WTC11 (cell line): Measurements from ENCODE around the gene STRA6. TPM values are rescaled to one million over a fixed set of nuclear protein-coding genes. Genes with fewer than 3 reads are reported as not detected.

Source experiments
- ATAC-seq: fragments of 200-7000 bp; cut with Tn5 transposase; 2 replicates; pipeline ENCODE4 v1.10.0; 2021; ENCODE audit warnings: mild to moderate bottlenecking, moderate library complexity
- CTCF ChIA-PET: fragments of 300-600 bp; sonication (Branson Sonifier 250); formaldehyde crosslinking; loops from one replicate; lab custom pipeline; 2021; ENCODE audit warnings: antibody characterized with exemption; lab: Charles Lee
- POLR2A ChIA-PET: fragments of 350-600 bp; sonication (Branson Sonifier 250); formaldehyde crosslinking; loops from one replicate; lab custom pipeline; 2021; ENCODE audit warnings: antibody characterized with exemption; lab: Charles Lee
- DNase-seq: peaks from one replicate; pipeline ENCODE4 v3.0.0; 2021; ENCODE audit warnings: low spot score
- H3K27ac Mint-ChIP-seq: 2 replicates; pipeline ENCODE4 v1.8.0; 2021; ENCODE audit warnings: mixed read lengths
- H3K27me3 Mint-ChIP-seq: 2 replicates; pipeline ENCODE4 v1.8.0; 2021; ENCODE audit warnings: low read depth, mild to moderate bottlenecking, moderate library complexity, mixed read lengths
- H3K36me3 Mint-ChIP-seq: 2 replicates; pipeline ENCODE4 v1.8.0; 2021; ENCODE audit warnings: mixed read lengths
- H3K4me1 Mint-ChIP-seq: 2 replicates; pipeline ENCODE4 v1.8.0; 2022; ENCODE audit warnings: mixed read lengths
- H3K4me3 Mint-ChIP-seq: 2 replicates; pipeline ENCODE4 v1.8.0; 2021; ENCODE audit warnings: mild to moderate bottlenecking, moderate library complexity, mixed read lengths
- H3K9me3 Mint-ChIP-seq: 2 replicates; pipeline ENCODE4 v1.8.0; 2021; ENCODE audit warnings: mixed read lengths
- ATF6 ChIP-seq: sonication (generic); formaldehyde crosslinking; IDR thresholded peaks from 2 replicates; pipeline ENCODE4 v1.8.1; 2023; ENCODE audit warnings: mild to moderate bottlenecking, missing genetic modification reagents
- CBFB ChIP-seq: sonication (generic); formaldehyde crosslinking; IDR thresholded peaks from 2 replicates; pipeline ENCODE4 v1.8.1; 2022; ENCODE audit warnings: mild to moderate bottlenecking, low read depth, missing genetic modification reagents
- GRHL2 ChIP-seq: fragments of 250-450 bp; sonication (Bioruptor Pico); IDR thresholded peaks from 2 replicates; pipeline ENCODE4 v1.8.0; 2022; ENCODE audit warnings: mild to moderate bottlenecking, moderate library complexity; ENCODE audit not compliant: insufficient replicate concordance, severe bottlenecking
- JAZF1 ChIP-seq: fragments of 250-450 bp; sonication (Bioruptor Pico); IDR thresholded peaks from 2 replicates; pipeline ENCODE4 v1.9.0; 2021; ENCODE audit warnings: moderate library complexity, mild to moderate bottlenecking, inconsistent platforms
- MYBL2 ChIP-seq: sonication (generic); formaldehyde crosslinking; IDR thresholded peaks from 2 replicates; pipeline ENCODE4 v1.8.1; 2023; ENCODE audit warnings: mild to moderate bottlenecking, moderate library complexity, missing genetic modification reagents
- NR3C1 ChIP-seq: sonication (generic); formaldehyde crosslinking; conservative IDR thresholded peaks from 2 replicates; pipeline ENCODE4 v1.8.1; 2023; ENCODE audit warnings: low read depth, mild to moderate bottlenecking, missing genetic modification reagents
- OVOL2 ChIP-seq: fragments of 250-450 bp; sonication (Bioruptor Pico); IDR thresholded peaks from 2 replicates; pipeline ENCODE4 v1.9.0; 2021; ENCODE audit warnings: mild to moderate bottlenecking, borderline replicate concordance
- PRDM15 ChIP-seq: sonication (generic); formaldehyde crosslinking; IDR thresholded peaks from 2 replicates; pipeline ENCODE4 v1.8.0; 2022; ENCODE audit warnings: missing genetic modification reagents
- SMAD3 ChIP-seq: sonication (generic); formaldehyde crosslinking; IDR thresholded peaks from 2 replicates; pipeline ENCODE4 v1.8.0; 2022; ENCODE audit warnings: missing genetic modification reagents, mild to moderate bottlenecking, borderline replicate concordance
- SOX15 ChIP-seq: fragments of 250-450 bp; sonication (Bioruptor Pico); IDR thresholded peaks from 2 replicates; pipeline ENCODE4 v1.9.0; 2021; ENCODE audit warnings: mild to moderate bottlenecking
- TCF7 ChIP-seq: sonication (generic); formaldehyde crosslinking; IDR thresholded peaks from 2 replicates; pipeline ENCODE4 v1.8.0; 2022; ENCODE audit warnings: mild to moderate bottlenecking, low read depth, missing genetic modification reagents, moderate library complexity
- TEAD1 ChIP-seq: sonication (generic); formaldehyde crosslinking; IDR thresholded peaks from 2 replicates; pipeline ENCODE4 v1.8.0; 2022; ENCODE audit warnings: mild to moderate bottlenecking, missing genetic modification reagents
- ZNF425 ChIP-seq: fragments of 250-450 bp; sonication (Bioruptor Pico); conservative IDR thresholded peaks from 2 replicates; pipeline ENCODE4 v1.9.0; 2021; ENCODE audit warnings: mild to moderate bottlenecking
- total RNA-seq: library from RNA; stranded (reverse); gene quantifications from 3 replicates; pipeline ENCODE4 v1.2.3, GENCODE V29; 2021
- TF ChIP-seq, protein P1 (sequence below): sonication (generic); formaldehyde crosslinking; IDR thresholded peaks from 2 replicates; pipeline ENCODE4 v1.8.1; 2022; ENCODE audit warnings: low read depth, mild to moderate bottlenecking, moderate library complexity, missing genetic modification reagents, borderline replicate concordance
- TF ChIP-seq, protein P2 (sequence below): fragments of 200-600 bp; IDR thresholded peaks from 2 replicates; pipeline ENCODE4 v1.8.0; 2022; ENCODE audit warnings: antibody characterized with exemption
- TF ChIP-seq, protein P3 (sequence below): sonication (generic); formaldehyde crosslinking; IDR thresholded peaks from 2 replicates; pipeline ENCODE4 v1.8.1; 2022; ENCODE audit warnings: mild to moderate bottlenecking, moderate library complexity, missing genetic modification reagents

The STRA6 gene
- total RNA-seq, 1 experiment from 2014 or later: 23.2 TPM

DNA sequence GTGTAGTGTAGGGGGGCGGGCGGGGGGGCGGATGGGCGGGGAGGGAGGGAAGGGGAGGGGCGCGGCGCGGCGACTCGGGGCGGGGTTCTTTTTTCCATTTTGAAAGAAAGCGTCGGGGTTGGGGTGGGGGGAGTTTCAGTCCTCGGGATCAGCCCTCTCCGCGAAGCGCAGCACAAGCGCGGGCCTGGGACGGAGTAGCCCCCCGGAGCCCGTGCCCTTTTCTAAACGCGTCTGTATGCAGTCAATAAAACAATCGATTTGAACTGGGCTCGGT lies 66.1 kb downstream of the STRA6 start (continued):
- TF ChIP-seq ATF6 (CRISPR knock-in tag) (no peak), CBFB (no peak)
- TF ChIP-seq, protein P1, sequence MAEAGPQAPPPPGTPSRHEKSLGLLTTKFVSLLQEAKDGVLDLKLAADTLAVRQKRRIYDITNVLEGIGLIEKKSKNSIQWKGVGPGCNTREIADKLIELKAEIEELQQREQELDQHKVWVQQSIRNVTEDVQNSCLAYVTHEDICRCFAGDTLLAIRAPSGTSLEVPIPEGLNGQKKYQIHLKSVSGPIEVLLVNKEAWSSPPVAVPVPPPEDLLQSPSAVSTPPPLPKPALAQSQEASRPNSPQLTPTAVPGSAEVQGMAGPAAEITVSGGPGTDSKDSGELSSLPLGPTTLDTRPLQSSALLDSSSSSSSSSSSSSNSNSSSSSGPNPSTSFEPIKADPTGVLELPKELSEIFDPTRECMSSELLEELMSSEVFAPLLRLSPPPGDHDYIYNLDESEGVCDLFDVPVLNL: no peak
- TF ChIP-seq, all 79 proteins: peak for 0

GRCh38 chr15:74135041-74135565 lies 67.5 kb downstream of the STRA6 start:
- H3K4me3 Mint-ChIP-seq: peak overlapping the region; percentile 67
- no peaks in the 10 kb centered on the region for H3K9me3 Mint-ChIP-seq
- peaks cover 92% of the 10 kb centered on the region for H3K27me3 Mint-ChIP-seq
- CTCF ChIA-PET: interaction anchor here (0.6 to 4.1 kb wide), 30 partner anchors 7 to 1140 kb away, joined by 3 to 52 read pairs (median 6); partner anchors contain the start of gene STRA6
- POLR2A ChIA-PET: no interaction called here
- no peak for DNase-seq
- no peak overlapping the region for H3K27ac Mint-ChIP-seq
- no peak for ATAC-seq
- H3K4me1 Mint-ChIP-seq: peaks cover 67% of the 10 kb centered on the region
- no peaks in the 10 kb centered on the region; the same call in 1 of the 2 replicates for H3K36me3 Mint-ChIP-seq
- TF ChIP-seq, protein P1: no peak
- TF ChIP-seq GRHL2 (CRISPR knock-in tag): no peak
- no peak for TF ChIP-seq SMAD3 (CRISPR knock-in tag)
- no peak for TF ChIP-seq NR3C1 (CRISPR knock-in tag)
- TF ChIP-seq, protein P2, sequence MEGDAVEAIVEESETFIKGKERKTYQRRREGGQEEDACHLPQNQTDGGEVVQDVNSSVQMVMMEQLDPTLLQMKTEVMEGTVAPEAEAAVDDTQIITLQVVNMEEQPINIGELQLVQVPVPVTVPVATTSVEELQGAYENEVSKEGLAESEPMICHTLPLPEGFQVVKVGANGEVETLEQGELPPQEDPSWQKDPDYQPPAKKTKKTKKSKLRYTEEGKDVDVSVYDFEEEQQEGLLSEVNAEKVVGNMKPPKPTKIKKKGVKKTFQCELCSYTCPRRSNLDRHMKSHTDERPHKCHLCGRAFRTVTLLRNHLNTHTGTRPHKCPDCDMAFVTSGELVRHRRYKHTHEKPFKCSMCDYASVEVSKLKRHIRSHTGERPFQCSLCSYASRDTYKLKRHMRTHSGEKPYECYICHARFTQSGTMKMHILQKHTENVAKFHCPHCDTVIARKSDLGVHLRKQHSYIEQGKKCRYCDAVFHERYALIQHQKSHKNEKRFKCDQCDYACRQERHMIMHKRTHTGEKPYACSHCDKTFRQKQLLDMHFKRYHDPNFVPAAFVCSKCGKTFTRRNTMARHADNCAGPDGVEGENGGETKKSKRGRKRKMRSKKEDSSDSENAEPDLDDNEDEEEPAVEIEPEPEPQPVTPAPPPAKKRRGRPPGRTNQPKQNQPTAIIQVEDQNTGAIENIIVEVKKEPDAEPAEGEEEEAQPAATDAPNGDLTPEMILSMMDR: no peak
- no peak for TF ChIP-seq JAZF1
- TF ChIP-seq SOX15 (CRISPR knock-in tag): no peak

GRCh38 chr15:74134387-74135027 lies 68.1 kb downstream of the STRA6 start:
- DNase-seq (peak; percentile 84), ATAC-seq (peak; percentile 43)
- ChIA-PET POLR2A (interaction anchor here (0.5 to 1.2 kb wide), 3 partner anchors 80 to 570 kb away, joined by 3 to 4 read pairs (median 3); no protein-coding TSS in a partner anchor), CTCF (interaction anchor here (0.6 to 4.1 kb wide), 38 partner anchors 8 to 1140 kb away, joined by 3 to 52 read pairs (median 5); partner anchors contain the start of gene STRA6)
- no peak overlapping the region for H3K27ac Mint-ChIP-seq
- H3K36me3 Mint-ChIP-seq: no peaks in the 10 kb centered on the region; the same call in 1 of the 2 replicates
- H3K27me3 Mint-ChIP-seq: peaks cover 98% of the 10 kb centered on the region
- peaks cover 65% of the 10 kb centered on the region for H3K4me1 Mint-ChIP-seq
- no peaks in the 10 kb centered on the region for H3K9me3 Mint-ChIP-seq
- peak overlapping the region; percentile 67 for H3K4me3 Mint-ChIP-seq
- TF ChIP-seq MYBL2 (CRISPR knock-in tag): no peak
- peak; percentile 51 for TF ChIP-seq PRDM15 (CRISPR knock-in tag)
- TF ChIP-seq OVOL2: no peak
- no peak for TF ChIP-seq TCF7 (CRISPR knock-in tag)
- TF ChIP-seq ATF6 (CRISPR knock-in tag): no peak
- no peak for TF ChIP-seq ZNF425 (CRISPR knock-in tag)
- TF ChIP-seq TEAD1 (CRISPR knock-in tag): no peak
- TF ChIP-seq, protein P3, sequence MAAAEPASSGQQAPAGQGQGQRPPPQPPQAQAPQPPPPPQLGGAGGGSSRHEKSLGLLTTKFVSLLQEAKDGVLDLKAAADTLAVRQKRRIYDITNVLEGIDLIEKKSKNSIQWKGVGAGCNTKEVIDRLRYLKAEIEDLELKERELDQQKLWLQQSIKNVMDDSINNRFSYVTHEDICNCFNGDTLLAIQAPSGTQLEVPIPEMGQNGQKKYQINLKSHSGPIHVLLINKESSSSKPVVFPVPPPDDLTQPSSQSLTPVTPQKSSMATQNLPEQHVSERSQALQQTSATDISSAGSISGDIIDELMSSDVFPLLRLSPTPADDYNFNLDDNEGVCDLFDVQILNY (CRISPR knock-in tag): peak; percentile 44; the same call in 1 of the 2 replicates
